ENCODE results near the gene PLCB1. TPM values are rescaled to one million over a fixed set of nuclear protein-coding genes. Genes with fewer than 3 reads are reported as not detected.

PLCB1 gene
- total and polyA plus RNA-seq, 2 donors (not counting 3 experiments of a cell fraction or from before 2014, with no cell fraction given) = 10.2 to 53.4 TPM

DNA sequence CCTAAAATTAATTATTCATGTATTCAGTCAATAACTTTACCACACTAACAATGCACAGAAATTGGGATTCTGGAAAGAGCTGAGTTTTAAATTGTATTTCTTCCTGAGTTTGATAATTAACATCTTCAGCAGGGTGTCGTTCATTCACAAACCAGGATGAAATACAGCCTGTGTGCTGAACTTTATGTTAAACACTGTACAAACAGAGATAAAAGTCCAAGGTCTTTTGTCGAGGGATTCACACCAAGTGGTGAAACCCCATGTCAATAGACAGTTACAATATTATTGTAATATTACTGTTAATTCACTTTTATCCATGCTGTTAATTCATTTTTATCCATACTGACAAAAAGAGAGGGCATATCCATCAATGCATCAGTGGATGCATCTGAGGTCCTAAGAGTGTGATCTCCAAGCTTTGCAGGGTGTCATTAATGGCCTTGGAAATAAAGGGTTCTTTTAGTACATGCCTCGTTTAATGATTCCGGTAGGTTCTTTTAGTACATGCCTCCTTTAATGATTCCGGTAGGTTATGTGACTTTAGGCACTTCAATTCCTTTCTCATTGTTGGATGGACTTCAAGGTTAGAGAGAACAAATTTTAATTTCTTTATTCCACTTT is 234.3 kb downstream of the PLCB1 start:
- Histone ChIP-seq H3K4me3 (replicated peaks in 1 of 3; ENCODE audit: insufficient read depth in 1 of 3, low read depth in 1 of 3, low read length in 3 of 3) (no peak overlapping the region), H3K79me2 (ENCODE audit: control insufficient read depth, insufficient read depth, low read length) (no peaks in the 10 kb centered on the region), H2AFZ (ENCODE audit: low read depth, low read length) (no peak overlapping the region), H3K27me3 (ENCODE audit: control insufficient read depth in 2 of 2, insufficient read depth in 2 of 2, low read length in 2 of 2) (no peaks in the 10 kb centered on the region), H3K9ac (replicated peaks; ENCODE audit: extremely low read depth, insufficient read depth, low read length) (no peak overlapping the region), H4K20me1 (replicated peaks; ENCODE audit: control insufficient read depth, extremely low read depth, insufficient read depth, low read length) (no peaks in the 10 kb centered on the region), H3K9me3 (replicated peaks; ENCODE audit: control insufficient read depth, insufficient read depth, low read length) (no peaks in the 10 kb centered on the region), H3K4me2 (ENCODE audit: insufficient read depth, low read length) (no peak overlapping the region), H3K27ac (ENCODE audit: insufficient read depth, low read depth, low read length) (no peak overlapping the region), H3K4me1 (ENCODE audit: control insufficient read depth, extremely low read depth, insufficient read depth, low read length) (no peaks in the 10 kb centered on the region), H3K9me1 (replicated peaks; ENCODE audit: control insufficient read depth, extremely low read depth, insufficient read depth, low read length) (no peaks in the 10 kb centered on the region), H3K36me3 (ENCODE audit: control insufficient read depth in 2 of 2, extremely low read depth in 1 of 2, insufficient read depth in 2 of 2, low read length in 2 of 2) (no peaks in the 10 kb centered on the region)
- peak; percentile 72 for FAIRE-seq
- TF ChIP-seq, protein P1, sequence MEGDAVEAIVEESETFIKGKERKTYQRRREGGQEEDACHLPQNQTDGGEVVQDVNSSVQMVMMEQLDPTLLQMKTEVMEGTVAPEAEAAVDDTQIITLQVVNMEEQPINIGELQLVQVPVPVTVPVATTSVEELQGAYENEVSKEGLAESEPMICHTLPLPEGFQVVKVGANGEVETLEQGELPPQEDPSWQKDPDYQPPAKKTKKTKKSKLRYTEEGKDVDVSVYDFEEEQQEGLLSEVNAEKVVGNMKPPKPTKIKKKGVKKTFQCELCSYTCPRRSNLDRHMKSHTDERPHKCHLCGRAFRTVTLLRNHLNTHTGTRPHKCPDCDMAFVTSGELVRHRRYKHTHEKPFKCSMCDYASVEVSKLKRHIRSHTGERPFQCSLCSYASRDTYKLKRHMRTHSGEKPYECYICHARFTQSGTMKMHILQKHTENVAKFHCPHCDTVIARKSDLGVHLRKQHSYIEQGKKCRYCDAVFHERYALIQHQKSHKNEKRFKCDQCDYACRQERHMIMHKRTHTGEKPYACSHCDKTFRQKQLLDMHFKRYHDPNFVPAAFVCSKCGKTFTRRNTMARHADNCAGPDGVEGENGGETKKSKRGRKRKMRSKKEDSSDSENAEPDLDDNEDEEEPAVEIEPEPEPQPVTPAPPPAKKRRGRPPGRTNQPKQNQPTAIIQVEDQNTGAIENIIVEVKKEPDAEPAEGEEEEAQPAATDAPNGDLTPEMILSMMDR (IDR thresholded peaks at IDR 0.05; ENCODE audit: extremely low read depth in 1 of 2, insufficient read depth in 1 of 2, low read depth in 1 of 2, low read length in 2 of 2) = no peak
- TF ChIP-seq POLR2A (IDR thresholded peaks at IDR 0.05; ENCODE audit: low read depth, low read length) (no peak), POLR2AphosphoS5 (IDR thresholded peaks at IDR 0.05; ENCODE audit: insufficient read depth, low read depth, low read length) (no peak), MYC (IDR thresholded peaks at IDR 0.05; ENCODE audit: low read depth, low read length) (no peak), GATA2 (IDR thresholded peaks at IDR 0.05; ENCODE audit: insufficient read depth, insufficient read length, low read depth, low read length) (no peak), EZH2 (IDR thresholded peaks at IDR 0.05; ENCODE audit: borderline replicate concordance, low read depth, low read length, severe bottlenecking) (no peak), FOS (IDR thresholded peaks at IDR 0.05; ENCODE audit: borderline replicate concordance, insufficient read depth, low read length) (no peak), JUN (IDR thresholded peaks at IDR 0.05; ENCODE audit: borderline replicate concordance, insufficient read depth, insufficient read length, low read depth) (no peak)
- TF ChIP-seq, protein P2, sequence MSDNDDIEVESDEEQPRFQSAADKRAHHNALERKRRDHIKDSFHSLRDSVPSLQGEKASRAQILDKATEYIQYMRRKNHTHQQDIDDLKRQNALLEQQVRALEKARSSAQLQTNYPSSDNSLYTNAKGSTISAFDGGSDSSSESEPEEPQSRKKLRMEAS (IDR thresholded peaks at IDR 0.05; ENCODE audit: insufficient read depth, insufficient read length) = no peak
- no TSS peak for BruUV-seq (replicated peaks)
- DNase-seq (ENCODE audit: low read depth, low spot score) = no peak
- intact Hi-C loops (cut with micrococcal nuclease) = no loop called here
- CTCF ChIA-PET = interaction anchor here (0.9 kb wide), 1 partner anchor 16 kb away, joined by 3 read pairs; no protein-coding TSS in a partner anchor
- POLR2A ChIA-PET = interaction anchor here (0.6 kb wide), 1 partner anchor 126 kb away, joined by 3 read pairs; no protein-coding TSS in a partner anchor
- dilution Hi-C loops (cut with MboI; ENCODE audit: extremely low pct_ligation_motif_present, low sequenced_read_pairs) = no loop called here
